NCI-H524 (cell line): ENCODE measurements around the gene LAMA5.

Source experiments
- DNase-seq, 2 experiments: peaks; one replicate each; lab custom pipeline; 2025; lab: John Stamatoyannopoulos, UW

Gene LAMA5

GRCh38 chr20:62371588-62372041 is 4.5 kb upstream of the LAMA5 start:
- DNase-seq: no peak

- no peak for DNase-seq
Measured at GRCh38 chr20:62370807-62371587, 3.9 kb upstream of the LAMA5 start.

DNA sequence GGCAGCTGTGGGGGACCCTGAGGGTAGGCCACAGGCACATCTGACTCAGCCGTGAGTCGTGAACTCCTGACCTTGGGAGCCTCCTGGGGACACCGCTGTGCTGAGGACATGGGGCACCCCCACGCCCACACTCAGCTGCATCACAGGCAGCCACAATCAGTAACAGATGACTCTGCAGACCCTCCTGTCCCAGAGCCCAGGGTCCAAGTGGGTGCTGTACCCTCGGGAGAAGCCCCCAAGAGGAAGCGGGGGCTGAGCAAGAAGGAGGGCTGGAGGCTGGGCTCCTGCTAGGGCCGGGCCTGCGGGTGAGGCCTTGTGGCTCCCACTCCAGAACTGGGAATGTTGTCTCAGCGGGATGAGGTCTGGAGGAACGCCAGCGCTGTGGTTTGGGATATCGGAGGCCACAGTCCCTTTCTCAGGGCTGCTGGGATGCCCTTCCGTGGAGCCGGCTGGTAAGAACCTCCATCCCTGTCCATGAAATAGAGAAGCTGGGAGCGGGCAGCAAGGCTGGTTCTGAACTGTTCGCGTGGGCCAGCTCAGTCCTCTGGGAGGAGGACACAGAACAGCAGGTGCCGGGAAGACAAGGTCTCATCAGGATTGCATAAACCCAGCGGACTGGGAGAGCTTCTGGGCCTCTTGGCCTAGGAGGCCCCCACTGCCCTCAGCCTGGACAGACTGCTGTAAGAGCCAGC is 3.1 kb upstream of the LAMA5 start:
- DNase-seq: no peak

- DNase-seq: no peak
Measured at GRCh38 chr20:62369815-62370114, 2.7 kb upstream of the LAMA5 start.

DNA sequence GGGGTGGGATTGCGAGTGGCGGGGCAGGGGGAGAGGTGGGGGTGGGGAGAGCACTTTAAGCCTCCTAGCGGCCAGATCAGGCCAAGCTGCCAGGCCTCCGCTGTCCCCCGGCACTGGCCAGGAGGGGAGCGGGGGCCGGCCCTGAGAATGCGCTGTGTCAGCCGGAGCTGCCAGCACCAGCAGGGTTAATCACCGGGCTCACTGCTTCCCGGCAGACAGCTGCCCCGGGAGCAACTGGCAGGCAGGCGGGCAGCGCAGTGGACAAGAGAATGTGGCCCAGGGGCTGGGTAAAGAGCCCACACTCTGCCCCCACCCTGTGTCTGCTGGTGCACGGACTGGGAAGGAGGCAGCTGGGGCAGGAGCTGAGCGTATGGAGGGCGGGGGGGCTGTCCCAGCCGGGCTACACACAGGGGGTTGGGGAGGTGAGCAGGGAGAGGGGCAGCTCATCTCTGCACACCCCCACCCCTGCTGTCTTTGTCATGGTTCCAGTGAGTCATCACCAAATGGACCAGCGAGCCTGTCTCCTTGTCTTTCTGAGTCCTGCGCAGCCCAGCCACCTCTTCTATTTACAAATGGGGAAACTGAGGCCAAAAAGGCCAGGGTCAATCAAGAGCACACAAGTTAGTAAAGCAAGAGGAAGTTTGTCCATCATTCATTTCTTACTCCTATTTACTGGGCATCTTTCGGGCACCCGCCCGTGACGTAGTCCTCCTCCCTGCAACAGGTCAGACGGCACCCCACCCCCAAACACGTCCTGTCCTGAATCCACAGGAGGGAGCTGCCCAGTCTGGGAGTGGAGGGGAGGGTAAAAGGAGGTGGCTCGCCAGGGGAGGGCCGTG is 2.1 kb upstream of the LAMA5 start:
- DNase-seq: peak in 1 of 2 experiments; percentile 31

DNA sequence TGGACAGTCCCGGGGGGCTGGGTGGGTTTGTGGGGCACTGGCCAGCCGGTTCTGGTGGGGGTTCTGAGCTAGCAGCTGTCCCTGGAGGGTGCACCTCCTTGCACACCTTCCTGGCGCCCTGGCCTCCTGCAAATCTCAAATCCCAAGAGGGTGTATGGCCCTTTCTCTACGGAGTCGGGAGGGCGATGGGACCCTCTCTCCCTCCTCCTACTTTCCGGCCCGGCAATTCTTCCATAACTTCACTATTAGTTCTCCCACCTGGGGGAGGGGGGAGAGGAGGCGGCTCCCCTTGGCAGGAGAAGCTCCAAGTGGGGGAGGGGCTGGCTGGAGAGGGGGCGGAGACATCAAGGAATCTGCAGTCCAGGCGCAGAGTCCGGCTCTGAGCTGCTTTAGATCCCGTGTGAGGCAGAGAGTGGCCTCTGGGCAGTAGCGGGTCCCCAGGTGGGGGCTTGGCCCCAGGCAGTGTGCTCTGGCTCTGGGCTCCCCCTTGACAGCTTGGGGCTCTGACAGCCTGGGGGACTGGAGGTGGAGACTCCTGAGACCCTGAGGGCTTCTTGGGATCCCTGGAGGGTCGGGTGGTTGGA is 1.4 kb upstream of the LAMA5 start:
- DNase-seq: peak in 1 of 2 experiments; percentile 30

DNA sequence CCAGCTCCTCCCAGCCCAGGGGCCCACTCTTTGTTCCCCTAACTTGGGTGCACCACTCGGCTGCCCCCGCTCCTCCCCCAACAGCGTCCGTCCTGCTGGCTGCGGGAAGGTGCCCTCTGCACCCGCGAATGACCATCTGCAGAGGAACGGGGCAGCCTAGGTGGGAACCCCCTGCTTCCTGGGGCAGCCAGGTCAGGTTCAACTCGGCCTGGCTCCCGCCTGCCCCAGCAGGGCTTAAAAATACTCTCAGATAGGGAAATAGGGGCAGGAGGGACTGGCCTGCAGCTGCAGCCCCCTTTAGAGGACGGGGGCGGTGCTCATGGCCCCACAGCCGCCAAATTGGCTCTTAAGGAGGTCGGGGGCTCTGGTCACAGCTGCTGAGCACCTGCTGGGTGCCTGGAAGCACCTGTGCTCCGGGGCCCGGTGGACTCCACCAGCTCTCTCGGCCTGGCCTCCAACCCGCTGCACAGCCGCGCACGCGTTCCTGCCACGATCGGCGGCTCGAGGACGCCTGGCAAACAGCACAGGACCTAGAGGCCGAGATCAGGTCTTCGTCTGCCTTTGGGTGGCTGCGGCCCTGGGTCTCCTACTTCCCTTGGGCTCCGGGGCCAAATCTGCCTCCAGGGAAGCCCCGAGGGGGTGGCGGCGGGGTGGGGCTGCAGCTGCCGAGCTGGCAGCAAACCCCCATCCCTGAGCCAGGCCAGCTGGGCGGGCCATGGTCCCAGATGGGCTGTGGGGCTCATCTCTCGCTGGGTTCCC is 700 bp upstream of the LAMA5 start:
- peak; percentile 50 to 60 for DNase-seq

DNA sequence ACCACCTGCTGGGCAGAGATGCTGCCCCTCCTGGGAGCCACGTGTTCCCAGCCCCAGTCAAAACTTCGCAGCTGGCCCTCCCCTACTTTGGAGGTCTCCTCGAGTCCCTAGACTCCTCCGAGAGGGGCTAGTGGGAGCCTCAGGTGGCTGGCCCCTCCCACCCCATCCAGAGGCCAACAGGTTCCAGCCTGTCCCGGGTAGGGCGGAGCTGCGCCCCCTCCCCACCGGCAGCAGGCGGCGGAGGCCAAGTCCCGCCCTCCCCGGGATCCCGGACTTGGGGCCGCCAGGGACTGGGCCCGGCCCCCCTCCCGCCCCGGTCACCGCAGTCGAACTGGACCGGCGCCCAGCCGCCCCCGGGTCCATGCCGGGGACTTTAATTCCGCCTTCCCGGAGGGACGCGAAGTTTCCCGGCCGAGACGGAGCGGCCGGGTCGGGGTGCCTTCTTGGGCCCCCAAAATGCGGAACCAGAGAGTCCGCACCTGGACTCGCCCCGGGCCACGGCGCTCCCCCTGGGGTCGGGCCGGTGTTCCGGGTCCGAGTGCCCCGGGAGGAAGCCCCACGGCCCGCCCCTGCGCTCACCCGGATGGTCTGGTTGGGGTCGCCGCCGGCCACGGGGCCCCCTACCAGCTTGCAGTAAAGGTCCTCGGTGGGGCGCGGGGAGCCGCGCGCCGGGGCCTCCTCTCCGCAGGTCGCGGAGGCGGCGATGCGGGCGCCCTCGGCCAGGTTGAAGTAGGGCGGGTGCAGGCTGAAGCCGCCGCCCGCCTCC is 559 bp downstream of the LAMA5 start:
- DNase-seq: peak in 1 of 2 experiments; percentile 18

DNA sequence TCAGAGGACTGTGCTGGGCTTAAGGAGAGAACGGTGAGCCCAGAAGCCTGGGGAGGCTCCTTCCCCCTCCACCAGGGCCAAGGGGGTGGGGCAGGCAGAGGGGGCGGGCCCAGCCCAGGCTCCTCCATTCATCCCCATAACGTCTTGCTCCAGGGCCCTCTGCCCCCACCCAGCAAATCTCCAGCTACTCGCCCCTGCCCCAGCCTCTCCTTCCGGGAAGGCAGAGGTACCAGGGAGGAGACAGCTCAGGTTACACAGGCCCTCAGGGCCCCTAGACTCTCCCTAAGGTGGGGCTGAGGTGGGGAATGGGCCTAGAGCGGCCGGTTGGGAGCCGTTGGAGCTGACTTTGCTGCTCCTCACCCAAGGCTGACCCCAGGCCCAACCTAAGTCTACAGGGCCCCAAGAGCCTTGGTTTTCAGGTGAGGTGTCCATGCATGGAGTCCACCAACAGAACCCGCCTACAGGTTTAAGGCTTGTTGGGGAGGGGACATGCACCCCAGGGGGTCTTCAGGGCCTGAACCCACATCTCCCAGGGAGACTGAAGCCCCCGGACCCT is 1.2 kb downstream of the LAMA5 start:
- no peak for DNase-seq

DNA sequence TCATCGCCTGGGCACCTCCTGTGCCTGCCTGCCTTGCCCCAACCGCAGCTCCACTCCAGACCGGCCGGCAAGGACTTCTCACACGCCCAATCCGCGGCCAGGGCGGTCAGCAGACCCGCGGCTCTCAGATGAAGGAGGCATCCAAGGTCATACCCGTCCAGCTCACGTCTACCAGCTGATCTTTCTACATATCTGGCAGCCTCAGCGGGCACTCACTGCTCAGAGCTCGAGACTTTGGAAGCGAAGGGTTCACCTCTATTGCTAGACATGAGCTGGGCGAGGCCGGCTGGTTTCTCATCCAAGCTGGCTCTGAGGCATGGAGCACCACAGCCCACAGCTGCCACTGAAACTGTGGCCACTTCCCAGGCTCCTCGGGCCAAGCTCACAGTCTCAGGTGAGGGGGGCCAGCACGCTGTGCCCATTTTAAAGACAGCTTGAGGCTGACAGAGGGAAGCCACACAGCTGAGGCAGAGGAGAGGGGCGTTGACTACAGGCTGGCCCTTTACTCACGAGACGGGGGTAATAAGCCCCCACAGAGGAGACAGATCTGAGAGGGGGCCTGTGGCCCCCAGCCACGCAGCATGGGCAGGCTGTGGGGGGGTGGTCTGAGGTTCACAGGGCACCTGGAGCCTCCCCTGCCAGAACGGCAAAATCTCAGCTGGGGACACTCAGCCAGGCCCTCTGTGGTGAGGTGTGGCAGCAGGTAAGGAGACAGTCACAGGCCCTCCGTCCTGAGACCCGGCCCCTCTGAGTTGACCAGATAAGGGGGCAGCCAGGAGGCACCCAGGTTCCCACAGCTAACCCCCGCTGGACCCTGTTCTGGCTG is 2.0 kb downstream of the LAMA5 start:
- no peak for DNase-seq

DNA sequence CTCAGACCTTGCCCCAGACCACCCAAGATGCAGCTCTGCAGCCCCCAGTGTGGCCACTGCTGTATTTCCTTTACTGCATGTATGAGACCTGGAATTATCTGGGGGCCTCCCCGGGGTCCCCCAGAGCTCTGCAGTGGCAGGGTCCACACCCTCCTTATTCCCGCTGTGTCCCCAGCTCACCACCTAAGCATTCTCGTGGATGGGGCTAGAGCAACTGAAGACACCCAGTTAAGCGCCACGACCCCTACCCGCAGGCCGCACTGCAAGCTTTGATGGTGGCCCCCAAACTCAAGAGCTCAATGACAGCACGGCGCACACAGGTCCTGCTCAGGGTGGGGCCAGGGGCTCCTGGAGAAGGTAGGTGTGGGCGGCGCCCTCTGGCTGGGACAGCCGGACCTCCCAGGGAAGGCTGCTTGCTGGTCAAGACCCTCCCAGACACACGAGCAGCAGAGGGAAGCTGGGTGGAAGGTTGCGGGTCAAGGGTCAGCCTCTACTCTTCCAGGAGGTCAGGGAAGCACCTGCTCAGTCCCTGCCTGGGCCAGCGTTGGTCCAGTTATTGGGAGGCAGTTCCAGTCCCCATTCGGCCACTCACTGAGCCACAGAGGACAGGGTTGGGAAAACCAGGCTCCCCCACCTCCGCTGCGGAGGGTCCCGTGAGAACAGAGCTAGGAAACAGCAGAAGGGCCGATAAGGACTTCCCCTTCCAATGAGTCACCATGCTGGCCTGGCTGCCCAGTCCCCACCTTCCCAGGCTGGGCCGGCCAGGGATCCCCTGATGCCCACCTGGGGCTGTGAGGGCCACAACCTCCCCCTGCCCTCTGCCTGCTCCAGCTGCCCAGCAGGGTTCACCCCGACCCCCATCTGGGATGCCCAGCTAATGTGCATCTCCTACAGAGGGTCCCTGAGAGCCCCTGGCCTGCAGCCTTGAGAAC is 2.9 kb downstream of the LAMA5 start:
- DNase-seq: no peak

DNA sequence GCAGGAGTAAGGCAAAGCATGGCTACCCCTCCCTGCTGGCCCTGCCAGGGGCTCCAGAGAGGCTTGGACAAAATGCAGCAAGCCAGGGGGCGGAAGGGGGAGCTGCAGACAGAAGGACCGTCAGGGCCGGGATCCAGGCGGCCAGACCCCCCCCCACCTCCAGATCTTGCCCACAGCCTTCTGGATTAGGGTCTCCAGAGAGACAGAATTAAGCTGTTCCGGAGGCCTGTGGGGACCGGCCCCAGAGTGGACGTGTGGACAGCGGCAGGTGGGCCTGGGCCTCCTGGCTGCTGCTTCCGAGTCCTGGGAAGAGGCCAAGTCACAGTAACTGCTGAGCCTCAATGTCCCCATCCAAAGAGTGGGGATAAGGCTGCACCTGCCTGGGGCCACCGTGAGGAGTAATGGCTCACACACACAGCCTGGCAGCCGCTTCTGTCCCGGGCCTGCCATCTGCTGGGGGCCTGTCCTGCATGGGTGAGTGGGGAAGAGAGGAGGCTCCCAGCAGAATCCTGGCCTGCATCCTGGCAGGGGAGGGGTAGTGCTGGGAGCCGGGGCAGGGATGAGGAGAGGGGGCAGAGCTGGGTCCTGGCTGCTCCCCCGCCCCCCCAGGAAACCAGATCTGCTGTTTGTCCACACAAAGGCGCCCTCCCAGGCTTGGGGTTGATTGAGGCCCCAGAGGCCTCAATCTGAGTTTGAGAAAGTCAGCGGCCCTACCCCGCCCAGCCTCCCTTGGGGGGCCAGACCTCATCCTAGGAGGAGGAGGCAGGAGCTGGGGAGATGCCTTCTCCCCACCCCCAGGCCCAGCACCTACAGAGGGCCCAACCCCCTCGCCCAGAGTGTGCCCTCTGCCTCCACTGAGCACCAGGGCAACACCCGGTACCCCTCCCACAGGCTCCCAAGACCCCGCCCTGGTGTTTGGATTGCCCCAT is 3.9 kb downstream of the LAMA5 start:
- DNase-seq: peak in 1 of 2 experiments; percentile 44

- DNase-seq: peak in 1 of 2 experiments; percentile 22
Measured at GRCh38 chr20:62362590-62362940, 4.5 kb downstream of the LAMA5 start.

- DNase-seq: no peak
Measured at GRCh38 chr20:62361799-62362589, 5.1 kb downstream of the LAMA5 start.

DNA sequence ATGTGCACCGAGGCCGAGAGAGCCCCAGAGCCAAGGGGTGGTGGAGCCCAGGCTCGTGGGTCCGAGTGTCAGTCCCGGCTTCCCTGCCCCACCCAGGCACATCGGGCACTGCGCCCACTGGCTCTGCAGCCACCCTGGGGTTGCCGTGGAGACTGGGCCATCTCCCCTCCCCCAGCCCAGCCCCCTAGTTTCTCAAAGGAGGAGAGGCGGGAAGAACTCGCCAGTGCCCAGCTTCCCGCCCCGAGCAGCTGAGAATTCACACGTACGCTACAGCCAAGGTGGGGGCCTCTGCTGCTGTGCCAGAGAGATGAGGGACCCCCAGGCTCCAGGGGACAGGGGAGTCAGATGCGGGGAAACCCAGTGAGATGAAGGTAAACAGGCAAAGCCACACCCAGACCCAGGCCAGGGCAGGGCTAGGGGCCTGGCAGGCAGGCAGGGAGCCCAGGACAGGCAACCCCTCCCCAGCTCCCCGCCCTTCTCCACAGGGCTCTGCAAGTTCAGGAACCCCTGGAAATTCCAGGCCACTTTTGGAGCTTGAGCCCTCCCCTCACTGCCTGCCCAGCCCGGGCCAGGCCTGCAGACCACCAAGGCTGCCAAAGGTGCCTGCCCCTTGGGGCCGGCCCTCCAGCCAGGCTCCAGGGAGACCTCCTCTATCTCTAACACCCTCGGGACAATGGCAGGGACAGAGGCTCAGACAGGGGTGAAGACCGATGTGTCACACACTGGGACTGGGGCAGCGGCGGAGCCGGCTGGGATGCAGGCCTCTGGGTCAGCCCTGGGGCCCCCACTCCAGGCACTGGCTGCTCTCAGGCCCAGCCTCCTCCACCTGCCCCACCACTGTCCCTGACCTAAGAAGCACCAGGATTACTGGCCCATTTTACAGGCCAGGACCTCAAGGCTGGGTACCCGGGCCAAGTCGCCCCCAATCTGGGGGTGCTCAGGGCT is 6.0 kb downstream of the LAMA5 start:
- no peak for DNase-seq
